Fibroblast of upper back skin (primary cell): ENCODE measurements around the gene PCCA.
"Not testable (repeated sequence)": the region's sequence is repeated elsewhere in the genome, so short reads cannot be mapped to it uniquely, and the experiment has no call there.

Experiments used
- DNase-seq: peaks from one replicate; pipeline ENCODE4 v3.0.0-alpha.2; 2013

PCCA gene

DNA sequence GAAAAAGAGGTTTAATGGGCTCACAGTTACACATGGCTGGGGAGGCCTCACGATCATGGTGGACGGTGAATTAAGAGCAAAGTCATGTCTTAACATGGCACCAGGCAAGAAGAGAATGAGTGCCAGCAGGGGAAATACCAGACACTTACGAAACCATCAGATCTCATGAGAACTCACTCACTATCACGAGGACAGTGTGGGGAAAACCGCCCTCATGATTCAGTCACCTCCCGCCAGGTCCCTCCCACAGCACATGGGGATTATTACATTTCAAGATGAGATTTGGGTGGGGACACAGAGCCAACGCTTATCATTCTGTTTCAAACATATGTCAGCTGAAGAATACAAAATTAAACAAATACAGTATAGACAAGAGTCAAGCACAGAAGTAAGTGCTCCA, 165.1 kb downstream of the PCCA start:
- no peak for DNase-seq

DNA sequence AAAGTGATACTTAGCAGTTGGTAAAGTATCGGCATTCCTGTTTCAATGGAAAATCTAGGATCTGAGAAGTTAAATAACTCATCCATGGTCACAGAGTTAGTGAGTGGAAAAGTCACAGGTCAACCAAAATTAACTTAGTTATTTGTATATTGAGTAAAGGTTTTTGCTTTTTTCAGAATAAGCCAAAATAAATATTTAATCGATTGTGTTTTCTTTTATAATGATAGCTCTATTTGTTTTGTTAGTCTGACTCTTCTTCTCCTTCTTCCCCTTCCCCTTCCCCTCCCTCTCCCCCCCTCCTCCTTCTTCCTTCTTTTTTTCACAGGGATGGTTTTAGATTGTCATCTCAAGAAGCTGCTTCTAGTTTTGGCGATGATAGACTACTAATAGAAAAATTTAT, 173.5 kb downstream of the PCCA start:
- no peak for DNase-seq

DNA sequence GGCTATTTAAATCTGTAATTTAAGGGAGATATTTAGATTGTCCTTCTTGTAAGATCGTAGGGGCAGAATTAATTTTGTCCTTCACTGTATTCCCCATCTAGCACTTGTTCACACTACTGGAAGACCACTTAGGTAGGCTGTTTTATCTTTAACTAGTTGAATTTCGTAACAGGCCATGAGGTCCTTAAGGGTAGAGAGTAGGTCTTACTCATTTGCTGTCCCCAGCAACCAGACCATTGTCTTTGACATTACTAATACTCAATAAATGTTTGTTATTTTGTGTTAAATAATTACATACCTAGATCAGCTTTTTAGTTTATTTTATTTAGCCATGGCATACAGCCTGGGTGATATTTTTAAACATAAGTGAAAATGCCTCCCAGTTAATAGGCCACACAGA, 177.1 kb downstream of the PCCA start:
- DNase-seq: no peak

DNA sequence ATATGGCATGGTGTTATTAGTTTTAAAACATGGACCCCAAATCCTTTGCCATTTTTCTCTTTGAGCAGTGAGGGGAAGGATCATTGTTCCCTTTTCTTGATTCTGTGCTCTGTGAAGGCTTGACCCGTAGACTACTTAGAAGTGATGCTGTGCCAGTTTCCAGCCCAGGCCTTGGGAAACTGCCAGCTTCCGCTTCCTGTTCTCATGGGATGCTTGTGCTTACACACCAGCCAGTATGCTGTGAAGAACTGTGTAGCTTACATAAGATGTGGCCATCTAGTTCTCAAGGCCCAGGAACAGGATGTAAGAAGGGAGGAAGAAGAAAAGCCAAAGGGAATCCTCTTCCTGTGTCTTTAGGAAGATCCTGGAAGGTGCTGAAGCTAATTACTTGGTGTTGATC, 180.9 kb downstream of the PCCA start:
- DNase-seq: peak; percentile 61

DNA sequence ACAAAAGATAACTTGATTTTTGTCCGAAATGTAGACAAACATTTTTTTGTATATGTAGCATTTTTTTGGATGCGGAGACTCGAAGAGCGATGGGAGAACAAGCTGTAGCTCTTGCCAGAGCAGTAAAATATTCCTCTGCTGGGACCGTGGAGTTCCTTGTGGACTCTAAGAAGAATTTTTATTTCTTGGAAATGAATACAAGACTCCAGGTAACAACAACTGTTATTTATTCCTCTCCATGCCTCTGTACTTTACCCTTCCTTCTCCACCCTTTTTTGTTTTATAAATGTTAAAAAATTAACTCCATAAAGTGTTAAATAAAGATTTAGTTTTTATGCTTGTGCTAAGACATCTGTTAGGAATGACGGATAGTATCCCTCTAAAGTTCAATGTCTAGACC, 184.2 kb downstream of the PCCA start:
- DNase-seq: no peak

DNA sequence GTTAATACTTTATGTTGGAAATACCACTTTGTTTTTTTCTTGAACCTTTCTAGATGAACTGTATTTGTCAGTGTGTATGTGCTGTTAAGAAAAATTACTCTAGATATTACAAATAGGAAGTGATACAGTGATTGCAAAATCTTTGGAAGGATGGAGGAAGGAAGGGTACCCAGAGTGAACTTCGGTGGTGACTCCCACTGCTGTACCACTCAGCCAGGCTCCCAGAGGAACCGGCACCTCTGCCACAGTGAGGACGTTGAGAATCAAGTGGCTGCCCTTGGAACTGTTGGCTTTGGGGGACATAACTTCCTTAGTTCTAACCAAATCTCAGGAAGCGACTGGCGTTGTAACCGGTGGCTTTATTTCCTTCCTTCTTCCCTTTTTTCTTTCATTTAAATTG, 184.7 kb downstream of the PCCA start:
- no peak for DNase-seq

DNA sequence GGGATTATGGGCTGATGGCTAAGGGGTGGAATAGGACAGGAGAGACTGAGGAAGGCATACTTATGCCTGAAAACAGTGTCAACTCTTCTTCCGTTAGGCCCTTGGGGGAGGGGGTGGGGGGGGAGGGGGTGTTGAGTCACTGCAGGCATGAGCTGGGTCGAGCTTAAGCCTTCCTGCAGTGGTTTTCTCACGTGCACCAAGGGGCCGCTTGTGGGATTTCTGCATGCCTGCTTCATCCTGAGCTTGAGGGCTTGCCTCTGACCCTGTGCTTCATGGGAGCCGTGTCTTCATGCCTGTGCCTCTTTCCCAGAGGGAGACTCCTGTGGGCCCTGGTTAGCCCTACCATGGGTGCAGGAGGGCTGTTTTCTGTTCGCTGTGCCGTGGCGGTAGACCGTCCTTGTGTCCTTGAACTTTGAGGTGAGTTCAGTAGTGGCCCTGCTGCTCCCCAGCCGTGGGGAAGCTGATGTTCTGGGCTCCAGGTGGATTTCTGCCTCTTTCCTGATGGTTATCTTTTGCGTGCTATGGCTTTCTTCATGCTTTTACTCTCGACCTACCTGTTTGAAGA, 186.1 kb downstream of the PCCA start:
- DNase-seq: peak; percentile 36

DNA sequence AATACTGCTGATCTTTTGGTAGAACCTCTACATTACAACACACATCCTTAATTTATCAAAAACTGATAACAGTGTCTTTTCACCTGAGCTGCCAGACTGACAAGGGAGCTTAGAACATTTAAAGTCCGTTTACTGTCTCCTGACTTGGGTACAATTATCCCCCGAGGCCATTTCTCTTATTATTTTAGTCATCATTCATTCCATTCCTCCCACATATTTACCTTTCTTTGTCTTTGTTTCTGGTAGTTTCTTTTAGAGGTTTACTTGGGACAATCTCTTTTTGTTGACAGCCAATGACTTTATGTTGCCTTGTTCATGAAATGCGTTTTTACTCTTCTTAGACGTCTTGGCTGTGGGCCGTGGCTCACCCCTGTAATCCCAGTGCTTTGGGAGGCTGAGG, 186.9 kb downstream of the PCCA start:
- DNase-seq: no peak

DNA sequence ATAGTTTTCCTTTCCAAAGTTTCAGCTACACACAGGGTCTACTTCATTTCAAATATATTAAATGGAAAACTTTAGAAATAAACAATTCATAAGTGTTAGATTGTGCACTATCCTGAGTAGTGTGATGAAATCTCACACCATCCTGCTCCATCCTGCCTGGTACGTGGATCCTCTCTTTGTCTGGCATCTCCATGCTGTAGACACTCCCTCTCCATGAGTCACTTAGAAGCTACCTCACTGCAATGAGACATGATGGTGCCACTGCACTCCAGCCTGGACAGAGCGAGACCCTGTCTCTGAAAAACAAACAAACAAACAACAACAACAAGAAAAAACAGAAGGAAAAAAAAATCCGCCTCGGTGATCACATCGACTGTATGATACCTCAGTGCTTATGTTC, 191.8 kb downstream of the PCCA start:
- no peak for DNase-seq

DNA sequence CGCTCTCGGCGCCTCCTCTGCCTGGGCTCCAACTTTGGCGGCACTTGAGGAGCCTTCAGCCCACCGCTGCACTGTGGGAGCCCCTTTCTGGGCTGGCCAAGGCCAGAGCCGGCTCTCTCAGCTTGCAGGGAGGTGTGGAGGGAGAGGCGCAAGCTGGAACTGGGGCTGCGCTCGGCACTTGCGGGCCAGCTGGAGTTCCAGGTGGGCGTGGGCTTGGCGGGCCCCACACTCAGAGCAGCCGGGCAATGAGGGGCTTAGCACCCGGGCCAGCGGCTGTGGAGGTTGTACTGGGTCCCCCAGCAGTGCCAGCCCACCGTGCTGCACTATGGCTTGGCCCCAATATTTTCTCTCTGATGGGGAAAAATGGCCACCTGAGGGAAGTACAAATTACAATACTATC, 193.4 kb downstream of the PCCA start:
- not testable (repeated sequence) for DNase-seq

DNA sequence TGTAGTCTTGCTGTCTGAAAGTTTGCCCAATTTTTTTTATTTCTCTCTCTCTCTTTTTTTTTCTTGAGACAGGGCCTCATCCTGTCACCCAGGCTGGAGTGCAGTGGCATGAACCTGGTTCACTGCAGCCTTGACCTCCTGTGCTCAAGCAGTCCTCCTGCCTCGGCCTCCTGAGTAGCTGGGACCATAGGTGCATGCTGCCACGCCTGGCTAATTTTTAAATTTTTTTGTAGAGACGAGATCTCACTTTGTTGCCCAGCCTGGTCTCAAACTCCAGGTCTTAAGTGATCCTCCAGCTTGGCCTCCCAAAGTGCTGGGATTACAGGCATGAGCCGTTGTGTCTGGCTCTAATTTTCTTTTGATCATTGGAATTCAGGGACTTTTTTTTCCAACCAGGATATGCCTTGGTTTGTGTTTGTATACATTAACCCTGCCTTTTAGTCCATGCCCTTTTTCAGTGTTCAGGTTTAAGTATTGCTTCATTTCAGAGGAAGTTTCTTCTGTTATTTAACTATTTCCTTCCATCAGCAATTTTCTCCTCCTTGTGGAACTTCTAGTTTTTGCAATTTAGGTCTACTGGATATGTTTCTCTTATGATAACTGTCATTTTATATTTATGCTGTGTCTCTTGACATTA, 201.4 kb downstream of the PCCA start:
- DNase-seq: peak; percentile 12

DNA sequence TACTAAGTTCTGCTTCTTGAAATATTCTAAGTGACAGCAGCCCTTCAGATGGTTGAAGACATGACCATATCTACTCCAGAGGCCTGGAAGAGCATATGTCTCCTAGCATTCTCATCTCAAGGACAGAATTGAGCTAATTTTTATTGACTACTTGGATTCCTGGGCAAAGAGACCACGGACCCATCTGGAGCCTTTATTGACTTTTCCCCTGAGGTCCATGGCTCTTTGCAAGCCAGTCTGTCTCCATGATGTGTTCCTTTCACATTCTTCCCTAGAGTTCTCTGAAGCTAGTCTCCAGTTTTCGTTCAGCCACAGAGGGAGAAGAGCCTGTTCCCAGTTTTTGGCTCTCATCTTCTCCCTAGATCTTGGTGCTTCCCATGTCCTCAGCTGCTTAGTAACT, 202.7 kb downstream of the PCCA start:
- no peak for DNase-seq

DNA sequence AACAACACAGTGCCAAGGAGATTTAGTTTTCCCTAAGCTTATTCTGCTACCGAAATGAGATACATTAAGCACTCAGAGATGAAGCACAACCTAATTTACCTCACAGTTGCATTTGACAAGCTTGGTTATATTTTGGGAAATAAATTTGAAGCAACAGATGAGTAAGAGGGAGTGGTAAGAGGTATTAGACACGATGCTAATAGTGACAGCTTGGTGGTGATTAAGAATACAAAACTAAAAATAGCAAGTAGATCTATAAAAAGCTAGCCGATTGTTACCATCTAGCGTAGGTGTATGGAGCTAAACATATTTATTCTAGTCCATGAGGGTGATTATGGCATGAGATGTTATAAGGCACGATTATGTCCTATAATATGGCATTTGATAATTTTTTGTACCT, 208.5 kb downstream of the PCCA start:
- no peak for DNase-seq

DNA sequence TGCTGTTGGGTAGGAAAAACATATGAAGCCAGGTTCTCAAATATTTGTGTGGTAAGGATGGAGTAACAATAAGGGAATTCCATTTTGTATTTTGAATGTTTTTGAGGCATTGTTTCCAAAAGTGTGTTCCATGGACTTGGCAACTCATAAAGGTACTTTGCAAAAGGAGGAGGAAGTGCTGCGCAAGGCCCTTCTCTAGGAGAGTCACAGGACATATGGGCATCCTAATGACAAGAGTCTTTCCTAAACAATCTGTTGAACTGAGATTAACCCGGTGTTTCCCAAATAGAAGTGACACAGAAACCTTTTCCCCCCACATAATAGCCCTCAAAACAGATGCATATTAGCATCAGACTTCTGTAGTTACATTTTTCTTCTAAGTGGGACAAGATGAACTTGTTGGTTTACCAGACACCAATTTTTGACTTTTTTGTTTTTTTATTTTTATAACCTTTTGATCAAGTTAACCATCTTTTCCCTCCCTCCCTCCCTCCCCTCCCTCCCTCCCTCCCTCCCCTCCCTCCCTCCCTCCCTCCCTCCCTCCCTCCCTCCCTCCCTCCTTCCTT, 209.3 kb downstream of the PCCA start:
- no peak for DNase-seq

DNA sequence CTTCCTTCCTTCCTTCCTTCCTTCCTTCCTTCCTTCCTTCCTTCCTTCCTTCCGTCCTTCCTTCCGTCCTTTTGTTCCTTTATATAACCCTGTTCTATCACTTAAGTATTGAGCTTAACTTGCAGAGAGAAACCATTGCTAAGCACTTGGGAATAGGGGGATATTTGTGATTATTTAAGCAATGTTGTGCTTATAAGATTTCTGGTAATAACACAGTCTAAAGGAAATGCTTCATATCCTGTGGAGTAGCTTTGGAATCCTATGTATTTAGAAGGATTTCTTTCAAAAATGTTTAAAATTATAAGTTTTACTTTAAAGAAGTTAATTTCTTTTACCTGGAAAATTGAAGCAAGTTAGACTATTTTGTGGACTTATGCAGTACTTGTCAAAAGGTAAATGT, 209.8 kb downstream of the PCCA start:
- DNase-seq: no peak

DNA sequence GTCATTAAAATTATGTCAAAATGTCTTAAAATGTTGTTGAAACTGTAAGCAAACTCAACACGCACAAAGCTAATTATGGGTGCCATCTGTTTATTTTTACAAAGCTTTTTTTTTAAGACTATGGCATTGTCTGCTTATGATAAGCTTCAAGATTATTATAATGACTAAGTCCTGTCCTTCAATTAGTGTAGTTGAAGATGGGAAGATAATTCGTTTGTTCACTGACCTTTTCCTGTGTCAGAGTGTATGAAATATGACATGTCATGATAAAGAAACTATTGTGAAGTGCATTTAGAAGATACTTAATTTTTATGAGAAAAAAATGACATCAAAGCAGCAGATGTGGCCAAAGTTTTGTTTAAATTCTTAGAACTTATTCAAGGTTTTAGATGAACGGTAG, 211.3 kb downstream of the PCCA start:
- DNase-seq: no peak

DNA sequence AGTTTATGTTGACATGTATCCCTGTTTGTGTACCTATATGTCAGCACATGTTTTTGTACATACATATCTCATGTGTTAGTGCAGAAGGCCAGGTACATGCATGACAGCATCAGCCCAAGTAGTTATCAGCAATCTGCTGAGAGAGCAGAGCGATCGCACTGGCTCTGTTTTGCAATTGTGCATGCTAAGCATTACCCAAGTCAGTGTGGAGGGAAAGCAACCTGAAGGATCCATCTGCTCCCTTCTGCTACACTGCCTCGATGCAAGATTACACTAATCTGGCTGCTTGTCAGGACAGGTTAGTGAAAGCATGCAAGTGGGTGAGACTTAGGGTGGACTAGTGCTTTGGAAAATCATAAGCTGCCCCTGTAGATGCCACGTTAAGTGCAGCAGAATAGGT, 211.8 kb downstream of the PCCA start:
- no peak for DNase-seq

DNA sequence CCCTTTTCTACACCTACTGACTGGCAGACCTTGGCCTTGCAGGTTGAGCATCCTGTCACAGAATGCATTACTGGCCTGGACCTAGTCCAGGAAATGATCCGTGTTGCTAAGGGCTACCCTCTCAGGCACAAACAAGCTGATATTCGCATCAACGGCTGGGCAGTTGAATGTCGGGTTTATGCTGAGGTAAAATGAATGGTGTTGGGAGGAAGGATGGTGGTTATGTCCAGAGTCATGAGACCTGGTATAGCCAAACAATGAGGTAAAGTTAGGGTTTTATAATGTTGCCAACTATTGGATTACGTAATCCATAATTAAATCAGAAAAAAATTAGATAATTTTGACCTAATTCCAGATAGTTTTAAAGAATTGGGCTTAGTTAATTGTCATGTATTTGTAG, 212.5 kb downstream of the PCCA start:
- no peak for DNase-seq

DNA sequence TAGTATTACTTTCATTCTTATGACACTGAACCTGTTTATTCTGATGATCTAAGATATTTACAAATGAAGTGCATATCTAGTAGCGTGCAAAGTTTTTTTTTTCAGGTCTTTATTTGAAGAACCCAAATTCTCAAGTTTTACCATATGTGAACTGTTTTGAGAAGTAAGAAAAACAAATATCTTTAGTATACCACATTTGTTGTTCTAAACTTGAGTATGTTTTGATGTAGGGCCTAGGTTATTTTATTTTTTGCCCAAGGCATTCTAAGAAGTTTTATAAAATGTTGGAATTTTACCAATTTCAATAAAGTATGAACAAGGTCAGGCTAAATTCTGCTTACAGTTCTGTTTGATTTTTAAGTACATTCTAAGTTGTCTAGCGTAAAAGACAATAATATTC, 213.5 kb downstream of the PCCA start:
- DNase-seq: no peak

DNA sequence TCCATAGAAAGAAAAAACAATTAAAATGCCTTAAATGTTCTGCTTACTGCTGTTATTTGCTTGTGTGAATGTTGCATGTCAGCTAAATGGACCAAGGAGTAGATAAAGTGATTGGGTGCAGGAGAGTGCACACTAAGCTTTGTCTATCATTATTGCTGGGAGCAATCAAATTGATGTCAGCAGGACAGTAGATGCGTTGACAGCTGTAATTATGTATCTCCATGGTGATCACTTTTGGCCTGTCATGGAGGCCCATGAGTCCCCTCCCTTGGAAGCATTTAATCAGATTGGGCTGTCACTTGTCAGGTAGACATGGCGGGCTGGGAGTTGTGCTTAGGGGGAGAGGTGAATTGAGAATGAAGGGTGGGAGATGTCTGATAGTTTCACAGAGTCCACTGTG, 215.3 kb downstream of the PCCA start:
- no peak for DNase-seq

DNA sequence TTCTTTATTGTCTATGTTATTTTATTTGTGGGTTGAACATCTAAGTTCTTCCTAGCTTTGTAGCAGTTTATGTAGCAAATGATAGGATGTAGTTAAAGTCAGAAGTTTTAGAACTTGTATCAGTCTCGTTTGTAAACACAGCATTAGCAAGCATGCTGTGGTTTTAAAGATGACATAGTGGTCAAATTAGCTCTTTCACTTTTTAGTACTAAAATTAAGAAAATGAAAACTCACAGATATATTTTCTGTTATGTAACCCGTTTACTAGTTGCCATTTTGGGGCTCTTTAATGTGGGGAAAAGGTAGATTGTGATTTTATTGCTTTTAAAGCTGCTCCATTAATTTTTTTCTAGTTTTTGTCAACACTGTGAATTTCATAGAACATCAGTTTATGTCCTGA, 216.5 kb downstream of the PCCA start:
- DNase-seq: no peak

DNA sequence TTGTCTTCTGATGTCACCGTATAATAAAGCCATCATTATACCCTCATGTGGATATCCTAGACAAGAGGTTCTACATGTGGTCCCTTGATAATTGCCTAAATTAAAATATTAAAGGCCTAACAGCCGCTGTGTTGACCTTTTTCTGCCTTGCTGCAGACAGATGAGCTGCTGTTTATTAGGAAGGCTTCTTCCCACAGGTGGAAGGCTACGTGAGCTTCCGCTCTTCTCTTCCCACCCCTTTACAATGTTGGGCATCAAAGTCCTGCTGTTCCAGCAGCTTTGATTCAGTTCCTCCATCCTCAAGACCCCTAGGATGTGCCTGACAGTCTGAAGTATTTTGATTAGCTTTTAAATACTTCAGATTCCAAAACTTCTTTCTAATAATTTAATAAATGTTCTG, 217.1 kb downstream of the PCCA start:
- no peak for DNase-seq

DNA sequence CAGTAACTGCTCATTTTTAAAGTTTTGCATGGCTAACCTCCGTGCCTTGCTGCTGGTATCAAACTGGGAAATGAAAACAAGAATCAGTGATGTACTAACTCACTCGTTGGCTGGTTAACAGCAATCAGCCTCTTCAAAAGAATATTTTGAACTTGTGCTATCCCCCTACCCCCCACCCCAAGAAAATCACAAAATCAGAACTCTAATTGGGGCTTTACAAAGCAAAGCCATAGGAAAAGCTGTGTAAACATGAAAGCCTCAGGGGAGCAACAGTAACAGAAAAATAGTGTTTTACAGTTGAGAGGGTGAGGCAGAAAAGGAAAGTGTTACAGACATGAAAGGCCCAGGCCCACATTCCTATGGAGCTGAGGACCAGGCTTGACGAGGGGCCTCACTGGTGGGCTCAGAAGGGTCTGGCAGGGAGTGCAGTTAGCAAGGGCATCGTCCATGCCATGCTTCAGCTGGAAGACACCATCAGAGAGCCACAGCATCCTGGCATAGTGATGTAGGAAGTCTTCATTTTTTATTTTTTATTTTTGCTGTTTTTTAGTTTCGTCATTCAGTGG, 217.6 kb downstream of the PCCA start:
- no peak for DNase-seq

DNA sequence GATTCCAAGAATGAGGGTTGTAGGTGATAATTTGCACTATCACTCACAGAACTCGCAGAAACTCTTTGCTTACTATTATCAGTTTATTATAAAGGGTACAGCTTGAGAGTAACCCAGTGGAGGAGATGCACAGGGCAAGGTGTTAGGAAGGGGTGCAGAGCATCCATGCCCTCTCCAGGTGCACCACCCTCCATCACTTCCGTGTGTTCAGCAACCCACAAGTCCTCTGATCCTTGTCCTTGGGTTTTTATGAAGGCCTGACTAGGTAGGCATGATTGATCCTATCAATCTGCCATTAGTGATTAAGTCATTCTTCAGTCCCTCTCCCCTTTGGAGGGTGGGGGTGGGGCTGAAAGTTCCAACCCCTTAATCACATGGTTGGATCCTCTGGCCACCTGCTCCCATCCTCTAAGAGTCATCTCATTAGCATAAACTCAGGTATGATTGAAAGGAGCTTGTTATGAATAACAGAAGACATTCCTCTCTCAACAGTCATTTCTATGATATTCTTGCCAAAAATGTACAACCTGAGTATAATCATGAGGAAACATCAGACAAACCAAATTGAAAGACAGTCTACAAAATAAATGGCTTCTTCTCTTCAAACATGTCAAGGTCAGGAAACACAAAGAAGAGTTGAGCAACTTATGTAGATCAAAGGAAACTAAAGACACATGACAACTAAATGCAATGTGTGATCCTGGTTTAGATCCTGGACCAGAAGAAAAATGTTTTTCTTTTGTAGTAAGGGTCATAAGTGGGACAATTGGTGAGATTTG, 225.4 kb downstream of the PCCA start:
- DNase-seq: peak; percentile 9
